ENCODE measurements around the gene SNAI1.
A peak's percentile ranks its signal among the peaks of the same experiment; 100 is the strongest.
"Not testable (repeated sequence)": the region's sequence is repeated elsewhere in the genome, so short reads cannot be mapped to it uniquely, and the experiment has no call there.

The SNAI1 gene

DNA sequence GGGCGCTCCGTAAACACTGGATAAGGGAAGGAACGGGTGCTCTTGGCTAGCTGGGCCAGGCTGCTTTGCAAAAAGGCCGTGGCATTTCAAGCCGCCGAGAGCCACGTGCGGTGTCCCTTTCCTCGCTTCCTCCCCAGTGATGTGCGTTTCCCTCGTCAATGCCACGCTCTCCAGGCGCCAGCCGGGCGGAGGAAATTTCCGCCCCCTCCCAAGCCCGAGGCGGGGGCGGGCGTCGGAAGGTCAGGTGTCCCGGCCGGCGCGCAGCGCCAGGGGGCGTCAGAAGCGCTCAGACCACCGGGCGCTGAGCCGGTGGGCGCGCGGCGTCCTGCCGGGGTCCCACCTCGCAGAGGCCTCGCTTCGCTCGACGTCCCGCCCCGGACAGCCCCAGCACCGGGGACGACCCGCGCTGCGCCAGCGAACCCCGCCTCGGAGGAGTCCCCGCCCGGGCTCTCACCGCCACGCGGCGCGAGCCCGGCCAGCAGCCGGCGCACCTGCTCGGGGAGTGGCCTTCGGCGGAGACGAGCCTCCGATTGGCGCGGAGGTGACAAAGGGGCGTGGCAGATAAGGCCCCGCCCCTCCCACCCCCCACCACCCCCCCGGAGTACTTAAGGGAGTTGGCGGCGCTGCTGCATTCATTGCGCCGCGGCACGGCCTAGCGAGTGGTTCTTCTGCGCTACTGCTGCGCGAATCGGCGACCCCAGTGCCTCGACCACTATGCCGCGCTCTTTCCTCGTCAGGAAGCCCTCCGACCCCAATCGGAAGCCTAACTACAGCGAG lies at the start of gene SNAI1:
SNAI1 (plus strand) TSS at position 635 of the 777 bp plus-strand sequence; CDS start at position 715, 80 bp downstream.
- in situ Hi-C loops (cut with HindIII; ENCODE audit: low pct_ligation_motif_present, low pct_unique_long_range_greater_than_20kb, low sequenced_read_pairs) = no loop called here
- DNase-seq = peak; percentile 81

DNA sequence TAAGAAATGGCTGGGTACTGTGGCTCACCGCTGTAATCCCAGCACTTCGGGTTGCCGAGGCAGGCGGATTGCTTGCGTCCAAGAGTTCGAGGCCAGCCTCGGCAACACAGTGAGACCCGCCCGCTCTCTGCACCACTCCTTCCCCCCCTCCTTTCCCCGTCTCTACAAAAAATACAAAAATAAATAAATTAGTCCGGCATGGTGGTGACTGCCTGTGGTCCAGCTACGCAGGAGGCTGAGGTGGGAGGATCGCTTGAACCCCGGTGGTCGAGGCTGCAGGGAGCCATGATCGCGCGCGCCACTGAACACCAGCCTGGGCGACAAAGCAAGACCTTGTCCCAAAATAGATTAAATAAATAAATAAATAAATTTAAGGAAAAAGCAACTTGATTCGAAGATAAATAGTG lies 47.0 kb upstream of the SNAI1 start:
- DNase-seq = no peak
- in situ Hi-C loops (cut with HindIII; ENCODE audit: low pct_ligation_motif_present, low pct_unique_long_range_greater_than_20kb, low sequenced_read_pairs) = no loop called here

DNA sequence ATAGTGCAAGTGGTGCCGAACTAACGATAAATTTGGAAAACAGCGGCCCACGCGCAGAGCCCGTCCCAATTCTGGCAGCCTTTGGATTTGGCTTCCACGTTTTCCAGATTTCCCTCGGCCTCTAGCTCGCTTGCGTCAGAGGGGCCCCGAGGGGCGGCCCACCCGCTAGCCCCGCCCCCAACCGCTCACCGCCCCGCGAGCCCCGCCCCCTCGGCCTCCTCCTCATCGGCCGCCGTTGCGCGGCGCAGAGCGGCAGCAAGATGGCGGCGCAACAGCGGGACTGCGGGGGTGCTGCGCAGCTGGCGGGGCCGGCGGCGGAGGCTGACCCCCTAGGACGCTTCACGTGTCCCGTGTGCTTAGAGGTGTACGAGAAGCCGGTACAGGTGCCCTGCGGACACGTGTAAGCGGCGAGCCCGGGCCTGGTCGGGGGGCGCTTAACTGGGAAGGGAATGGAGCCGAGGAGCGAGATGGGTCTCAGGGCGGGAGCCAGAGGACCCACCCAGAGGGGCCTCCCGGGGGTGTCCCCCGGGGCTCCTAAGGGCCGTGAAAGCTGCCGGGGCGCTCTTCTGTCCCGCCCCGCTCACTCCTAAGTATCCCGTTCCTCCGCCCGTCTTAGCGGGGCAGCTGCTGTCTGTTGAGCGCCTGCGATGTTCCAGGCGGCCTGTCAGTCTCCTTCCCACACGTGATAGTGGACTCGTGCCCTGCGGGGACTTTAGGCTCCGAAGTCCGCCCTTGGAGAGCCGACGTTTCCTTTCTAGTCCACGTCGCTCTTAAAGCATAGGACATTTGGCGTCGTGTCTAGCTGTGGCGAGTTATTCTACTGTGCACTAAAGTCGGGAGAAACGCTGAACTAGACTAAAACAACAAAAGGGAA lies 46.4 kb upstream of the SNAI1 start, which contains the start of gene RNF114:
RNF114 (plus strand) TSS at position 245 of the 874 bp plus-strand sequence; CDS start at position 261, 16 bp downstream.
- in situ Hi-C loops (cut with HindIII; ENCODE audit: low pct_ligation_motif_present, low pct_unique_long_range_greater_than_20kb, low sequenced_read_pairs) = no loop called here
- peak; percentile 86 for DNase-seq

DNA sequence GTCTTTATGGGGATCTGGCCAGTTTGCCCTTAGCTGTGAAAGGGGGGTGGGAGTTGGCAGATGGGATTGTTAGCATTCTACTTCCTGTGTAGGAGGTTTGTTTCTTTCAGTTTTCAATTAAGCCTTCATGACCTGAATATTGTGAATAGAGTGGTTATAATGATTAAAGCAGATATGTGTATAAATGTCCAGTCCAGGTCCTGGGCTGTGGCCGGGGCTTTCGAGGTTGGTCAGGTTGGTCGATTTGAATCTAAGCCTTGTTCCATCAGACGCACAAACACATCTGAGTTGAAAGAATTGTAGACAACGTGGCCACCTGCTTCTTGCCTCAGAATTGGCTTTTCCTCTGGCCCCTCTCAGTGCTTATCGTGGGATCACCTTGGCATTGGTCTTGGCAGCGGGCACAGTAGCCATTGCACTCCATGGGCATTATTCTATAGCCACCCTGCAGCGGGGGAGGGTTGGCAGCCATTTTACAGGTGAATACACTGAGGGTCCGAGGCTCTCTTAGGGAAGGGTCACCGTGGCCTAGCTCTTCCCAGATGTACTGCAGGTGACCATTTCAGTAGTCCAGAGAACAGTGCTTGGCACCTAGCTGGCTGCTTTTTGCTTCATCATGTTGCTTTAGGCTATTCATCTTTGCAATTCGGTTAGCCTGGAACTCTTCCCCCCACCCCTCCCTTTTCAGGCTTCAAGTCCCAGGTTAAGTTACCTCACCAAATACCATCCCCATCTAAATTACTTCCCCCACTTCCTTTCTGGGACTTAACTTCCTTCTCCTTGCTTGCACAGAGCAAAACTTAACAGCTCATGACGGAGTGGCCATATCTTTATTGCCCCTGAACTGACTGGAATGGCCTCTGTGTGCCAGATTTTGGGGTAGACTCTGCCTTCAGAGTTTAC lies 45.5 kb upstream of the SNAI1 start:
- no peak for DNase-seq
- in situ Hi-C loops (cut with HindIII; ENCODE audit: low pct_ligation_motif_present, low pct_unique_long_range_greater_than_20kb, low sequenced_read_pairs) = no loop called here

DNA sequence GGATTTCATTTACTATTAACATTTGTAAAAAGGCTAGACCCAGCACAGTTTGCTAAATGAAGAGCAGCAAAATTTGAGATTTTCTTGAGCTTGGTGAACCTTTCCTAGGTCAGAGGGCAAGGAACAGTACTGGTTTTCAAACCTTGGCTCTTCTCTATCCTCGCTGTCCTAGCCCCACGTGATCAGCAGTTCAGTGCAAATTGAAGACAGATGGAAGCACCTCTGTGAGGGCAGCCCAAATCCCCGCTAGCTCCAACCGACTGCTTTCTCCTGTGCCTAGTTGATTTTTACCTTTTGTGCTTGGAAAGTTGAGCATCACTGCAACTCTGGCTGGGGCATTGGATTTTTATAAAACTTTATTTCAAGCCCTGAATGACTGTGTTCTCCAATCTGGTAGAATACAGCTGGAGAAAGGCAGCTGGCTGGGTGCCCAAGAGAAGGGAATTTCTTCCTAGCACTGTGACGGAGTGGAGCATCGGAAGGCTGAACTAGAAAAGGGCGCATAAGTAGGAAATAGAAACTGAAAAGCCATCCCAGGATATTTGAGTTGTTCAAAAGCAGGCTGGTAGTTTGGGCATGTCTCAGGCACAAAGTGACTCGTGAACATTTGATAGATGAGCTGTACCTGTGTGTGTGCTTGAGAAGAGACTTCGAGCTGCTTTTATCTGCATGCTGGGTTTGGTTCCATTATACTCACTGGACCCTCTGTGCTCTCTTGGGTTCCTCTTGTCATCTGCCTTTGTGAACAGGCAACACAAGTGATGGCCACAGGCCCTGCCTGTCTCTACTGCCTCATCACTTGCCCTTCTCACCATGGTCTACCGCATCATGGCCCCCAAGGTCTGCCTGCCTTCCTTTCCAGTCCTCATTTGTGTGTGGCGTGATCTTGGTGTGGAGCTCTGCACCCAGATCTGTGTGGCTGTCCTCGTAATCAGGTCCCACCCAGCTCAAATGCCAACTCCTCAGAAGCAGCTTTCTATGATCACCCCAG lies 44.3 kb upstream of the SNAI1 start:
- in situ Hi-C loops (cut with HindIII; ENCODE audit: low pct_ligation_motif_present, low pct_unique_long_range_greater_than_20kb, low sequenced_read_pairs) = no loop called here
- no peak for DNase-seq

DNA sequence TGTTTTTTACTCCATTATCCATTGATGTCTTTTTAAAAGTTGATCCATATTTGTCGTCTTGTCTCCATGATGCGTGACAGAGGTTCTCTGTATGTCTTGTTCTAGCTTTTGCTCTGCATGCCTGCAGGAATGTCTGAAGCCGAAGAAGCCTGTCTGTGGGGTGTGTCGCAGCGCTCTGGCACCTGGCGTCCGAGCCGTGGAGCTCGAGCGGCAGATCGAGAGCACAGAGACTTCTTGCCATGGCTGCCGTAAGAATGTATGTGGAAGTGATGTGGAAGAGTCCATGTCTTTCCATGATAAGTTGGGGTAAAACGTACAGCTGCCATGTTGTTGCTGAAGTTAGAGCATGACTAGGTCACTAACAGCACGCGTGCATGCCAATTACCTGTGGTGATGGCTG lies 41.3 kb upstream of the SNAI1 start:
- DNase-seq = no peak
- in situ Hi-C loops (cut with HindIII; ENCODE audit: low pct_ligation_motif_present, low pct_unique_long_range_greater_than_20kb, low sequenced_read_pairs) = no loop called here

DNA sequence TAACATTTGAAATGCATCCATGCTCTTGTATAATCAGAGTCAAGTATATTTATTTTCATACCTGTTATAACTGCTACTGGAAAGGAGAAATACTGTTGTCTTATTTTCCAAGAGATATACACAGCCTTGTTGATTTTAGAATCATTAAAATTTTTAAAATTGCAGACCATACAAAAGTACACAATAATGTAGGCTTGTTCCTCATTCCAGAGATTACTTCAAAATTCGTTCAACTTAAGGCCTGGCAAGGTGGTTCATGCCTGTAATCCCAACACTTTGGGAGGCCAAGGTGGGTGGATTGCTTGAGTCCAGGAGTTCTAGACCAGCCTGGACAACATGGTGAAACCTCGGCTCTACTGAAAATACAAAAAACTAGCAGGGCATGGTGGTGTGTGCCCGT lies 40.5 kb upstream of the SNAI1 start:
- in situ Hi-C loops (cut with HindIII; ENCODE audit: low pct_ligation_motif_present, low pct_unique_long_range_greater_than_20kb, low sequenced_read_pairs) = no loop called here
- no peak for DNase-seq

DNA sequence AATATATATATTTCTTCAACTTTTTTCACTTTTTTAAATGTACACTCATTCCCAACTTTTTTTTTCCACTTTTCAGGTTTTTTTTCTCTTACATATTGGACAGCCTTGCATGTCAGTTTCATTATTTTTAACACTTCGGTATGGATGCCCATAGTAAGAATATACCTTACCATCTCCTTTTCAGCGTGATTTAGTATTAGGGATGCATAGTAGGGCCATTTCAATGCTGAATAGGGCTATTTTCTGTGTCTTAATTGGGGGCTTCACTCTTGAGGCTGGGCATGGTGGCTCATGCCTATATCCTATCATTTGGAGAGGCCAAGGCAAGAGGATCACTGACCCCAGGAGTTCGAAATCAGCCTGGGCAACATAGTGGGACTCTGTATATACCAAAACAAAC lies 39.8 kb upstream of the SNAI1 start:
- in situ Hi-C loops (cut with HindIII; ENCODE audit: low pct_ligation_motif_present, low pct_unique_long_range_greater_than_20kb, low sequenced_read_pairs) = no loop called here

DNA sequence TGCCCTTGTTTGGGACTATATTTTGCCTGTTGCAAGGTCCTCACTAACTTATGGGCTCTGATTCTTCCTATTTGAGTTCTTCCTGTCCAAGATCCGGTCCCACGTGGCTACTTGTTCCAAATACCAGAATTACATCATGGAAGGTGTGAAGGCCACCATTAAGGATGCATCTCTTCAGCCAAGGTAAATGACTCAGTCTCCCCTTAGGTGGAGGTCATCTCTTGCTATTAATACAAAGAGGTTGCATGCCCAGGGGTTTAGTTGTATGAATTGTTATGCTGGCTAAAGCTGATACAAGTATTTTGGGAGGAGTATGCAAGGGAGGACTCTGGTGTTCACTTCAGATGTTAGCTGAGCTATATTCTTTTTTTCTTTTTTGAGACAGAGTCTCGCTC lies 37.5 kb upstream of the SNAI1 start:
- in situ Hi-C loops (cut with HindIII; ENCODE audit: low pct_ligation_motif_present, low pct_unique_long_range_greater_than_20kb, low sequenced_read_pairs) = no loop called here
- no peak for DNase-seq

More for the DNA sequence above, 39.8 kb upstream of the SNAI1 start:
- no peak for DNase-seq

DNA sequence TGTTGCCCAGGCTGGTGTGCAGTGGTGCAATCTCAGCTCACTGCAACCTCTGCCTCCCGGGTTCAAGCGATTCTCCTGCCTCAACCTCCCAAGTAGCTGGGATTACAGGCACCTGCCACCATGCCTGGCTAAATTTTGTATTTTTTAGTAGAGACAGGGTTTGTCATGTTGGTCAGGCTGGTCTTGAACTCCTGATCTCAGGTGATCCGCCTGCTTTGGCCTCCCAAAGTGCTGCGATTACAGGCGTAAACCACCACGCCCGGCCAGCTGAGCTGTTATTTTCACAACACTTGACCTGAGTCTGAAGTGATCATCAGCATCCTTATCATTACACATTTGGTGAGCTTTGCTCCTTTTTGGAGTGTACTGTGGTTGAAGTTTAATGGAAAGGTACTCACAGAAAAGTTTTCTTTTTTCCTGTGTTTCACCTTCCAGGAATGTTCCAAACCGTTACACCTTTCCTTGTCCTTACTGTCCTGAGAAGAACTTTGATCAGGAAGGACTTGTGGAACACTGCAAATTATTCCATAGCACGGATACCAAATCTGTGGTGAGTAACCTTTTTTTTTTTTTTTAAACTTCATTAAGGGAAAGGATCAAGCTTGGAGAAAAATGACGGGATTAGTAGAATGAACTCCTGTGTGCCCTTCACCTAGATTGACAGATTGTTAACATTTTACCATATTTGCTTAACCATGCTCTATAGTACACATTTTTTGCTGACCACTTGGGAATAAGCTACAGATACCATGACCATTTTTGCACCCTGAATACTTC lies 36.9 kb upstream of the SNAI1 start:
- in situ Hi-C loops (cut with HindIII; ENCODE audit: low pct_ligation_motif_present, low pct_unique_long_range_greater_than_20kb, low sequenced_read_pairs) = no loop called here
- DNase-seq = no peak

DNA sequence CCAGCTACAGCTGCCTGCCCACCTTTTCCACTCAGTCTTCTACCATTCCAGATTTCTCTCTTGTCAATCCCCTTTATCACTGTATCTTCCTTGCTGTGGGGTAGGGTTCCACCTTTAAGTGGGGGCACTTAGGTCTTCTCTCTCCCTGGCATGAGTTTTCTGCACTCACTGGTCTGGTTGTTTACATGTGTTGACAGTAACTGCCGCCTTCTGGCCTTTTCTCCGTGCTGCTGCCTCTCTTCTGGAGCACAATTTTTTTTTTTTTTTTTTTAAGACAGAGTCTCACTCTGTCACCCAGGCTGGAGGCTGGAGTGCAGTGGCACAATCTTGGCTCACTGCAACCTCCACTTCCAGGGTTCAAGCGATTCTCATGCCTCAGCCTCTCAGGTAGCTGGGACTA lies 34.6 kb upstream of the SNAI1 start:
- DNase-seq = no peak
- in situ Hi-C loops (cut with HindIII; ENCODE audit: low pct_ligation_motif_present, low pct_unique_long_range_greater_than_20kb, low sequenced_read_pairs) = no loop called here

DNA sequence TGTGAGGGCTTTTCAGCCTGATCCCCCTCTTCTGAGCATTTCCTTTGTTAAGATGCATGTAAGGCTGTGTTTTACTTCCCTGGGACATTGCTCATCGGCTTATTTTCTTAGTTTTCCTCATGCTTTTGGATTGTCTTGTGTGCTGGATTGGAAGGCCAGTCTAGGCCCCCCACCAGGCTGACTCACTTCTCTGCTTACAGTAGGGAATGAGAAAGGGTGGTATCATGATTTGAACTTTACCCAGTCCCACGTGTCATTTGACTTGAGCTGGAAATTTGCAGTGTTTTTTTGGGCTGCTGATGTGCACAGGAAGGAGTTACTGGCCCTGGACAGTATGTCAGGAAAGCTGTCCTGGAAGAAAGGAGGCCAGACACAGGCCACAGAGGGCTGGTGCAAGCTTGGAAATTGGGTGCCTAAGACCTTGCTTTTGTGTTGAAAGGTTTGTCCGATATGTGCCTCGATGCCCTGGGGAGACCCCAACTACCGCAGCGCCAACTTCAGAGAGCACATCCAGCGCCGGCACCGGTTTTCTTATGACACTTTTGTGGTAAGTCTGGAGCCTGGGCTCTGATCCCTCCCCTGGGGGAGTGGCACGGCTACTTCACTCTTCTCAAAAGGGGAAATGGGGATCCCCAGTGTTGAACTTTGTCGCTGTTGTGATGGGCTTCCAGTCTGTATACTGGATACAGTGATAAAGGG lies 33.8 kb upstream of the SNAI1 start:
- in situ Hi-C loops (cut with HindIII; ENCODE audit: low pct_ligation_motif_present, low pct_unique_long_range_greater_than_20kb, low sequenced_read_pairs) = no loop called here
- peak; percentile 45 for DNase-seq

DNA sequence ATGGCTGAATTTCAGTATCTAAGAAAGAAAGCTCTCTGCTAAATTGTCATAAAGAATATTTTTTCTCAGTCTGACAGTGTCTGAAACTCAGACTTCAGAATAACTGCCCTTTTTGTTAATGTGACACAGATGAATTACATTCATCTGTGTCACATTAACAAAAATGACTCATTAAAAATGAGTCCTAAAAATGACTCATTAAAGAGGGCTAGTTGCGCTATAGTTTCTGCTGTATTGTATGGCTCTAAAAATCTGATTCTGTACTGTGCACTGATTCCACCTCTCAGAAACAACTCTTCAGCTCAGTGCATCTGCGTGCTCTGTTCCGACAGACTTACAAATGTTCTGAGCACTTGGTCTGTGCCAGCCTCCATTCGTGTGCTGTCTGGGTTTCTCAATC lies 31.6 kb upstream of the SNAI1 start:
- DNase-seq = no peak
- in situ Hi-C loops (cut with HindIII; ENCODE audit: low pct_ligation_motif_present, low pct_unique_long_range_greater_than_20kb, low sequenced_read_pairs) = no loop called here

DNA sequence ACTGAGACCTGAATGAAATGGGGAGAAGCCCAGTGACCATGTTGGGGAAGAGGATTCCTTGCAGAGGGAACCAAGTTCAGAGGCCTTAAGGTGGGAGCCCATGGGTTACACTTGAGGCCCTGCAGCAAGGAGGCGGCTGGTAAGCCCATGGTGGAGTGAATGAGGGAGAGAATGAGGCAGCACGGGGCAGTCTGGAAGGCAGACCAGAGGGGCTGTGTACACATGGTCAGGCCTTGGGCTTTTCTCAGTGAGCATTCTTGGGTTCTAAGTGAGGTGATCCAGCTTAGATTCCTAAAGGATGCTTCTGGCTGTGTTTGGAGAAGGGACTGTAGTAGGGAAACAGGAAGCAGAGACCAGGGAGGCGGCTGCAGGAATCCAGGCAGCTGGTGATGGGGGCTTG lies 27.6 kb upstream of the SNAI1 start:
- in situ Hi-C loops (cut with HindIII; ENCODE audit: low pct_ligation_motif_present, low pct_unique_long_range_greater_than_20kb, low sequenced_read_pairs) = no loop called here
- DNase-seq = no peak

DNA sequence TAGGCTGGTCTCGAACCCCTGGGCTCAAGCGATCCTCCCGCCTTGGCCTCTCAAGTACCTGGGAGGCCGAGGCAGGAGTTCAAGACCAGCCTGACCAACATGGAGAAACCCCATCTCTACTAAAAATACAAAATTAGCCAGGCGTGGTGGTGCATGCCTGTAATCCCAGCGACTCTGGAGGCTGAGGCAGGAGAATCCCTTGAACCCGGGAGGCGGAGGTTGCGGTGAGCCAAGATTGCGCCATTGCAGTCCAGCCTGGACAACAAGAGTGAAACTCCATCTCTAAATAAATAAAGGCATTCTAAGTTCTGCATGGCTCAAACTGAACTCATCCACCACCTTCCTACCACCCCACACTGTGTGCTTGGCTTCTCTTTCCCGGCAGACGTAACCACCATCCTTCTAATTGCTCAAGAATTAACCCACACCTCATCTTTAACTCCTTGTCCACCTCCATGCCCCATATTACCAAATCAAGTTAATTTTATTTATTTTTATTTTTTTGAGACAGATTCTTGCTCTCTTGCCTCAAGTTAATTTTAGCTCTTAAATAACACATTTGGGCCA lies 26.9 kb upstream of the SNAI1 start:
- DNase-seq; in situ Hi-C loops (cut with HindIII; ENCODE audit: low pct_ligation_motif_present, low pct_unique_long_range_greater_than_20kb, low sequenced_read_pairs): not testable (repeated sequence)

DNA sequence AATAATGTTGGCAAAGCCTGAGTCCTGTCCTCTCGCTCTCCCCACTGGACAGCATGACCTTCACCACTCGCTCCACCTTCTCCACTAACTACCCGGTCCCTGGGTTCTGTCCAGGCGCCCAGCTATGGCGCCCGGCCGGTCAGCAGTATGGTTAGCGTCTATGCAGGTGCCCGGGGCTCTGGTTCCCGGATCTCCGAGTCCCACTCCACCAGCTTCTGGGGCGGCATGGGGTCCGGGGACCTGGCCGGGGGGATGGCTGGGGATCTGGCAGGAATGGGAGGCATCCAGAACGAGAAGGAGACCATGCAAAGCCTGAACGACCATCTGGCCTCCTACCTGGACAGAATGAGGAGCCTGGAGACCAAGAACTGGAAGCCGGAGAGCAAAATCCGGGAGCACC lies 26.1 kb upstream of the SNAI1 start:
- in situ Hi-C loops (cut with HindIII; ENCODE audit: low pct_ligation_motif_present, low pct_unique_long_range_greater_than_20kb, low sequenced_read_pairs) = no loop called here
- DNase-seq = no peak
